Neural progenitor cell (in vitro differentiated cells): ENCODE results near the gene DSG1. TPM values are rescaled to one million over a fixed set of nuclear protein-coding genes. Genes with fewer than 3 reads are reported as not detected.

Experiments used
- DNase-seq: peaks from one replicate; pipeline ENCODE4 v3.0.0-alpha.2; 2016; ENCODE audit warnings: low spot score
- H2AFZ ChIP-seq: fragments of 200-600 bp; sonication (generic); replicated peaks from 2 replicates; pipeline ENCODE4 v1.6.1; 2016; ENCODE audit warnings: antibody characterized with exemption
- H3F3A ChIP-seq: fragments of 200-600 bp; sonication (generic); 2 replicates; pipeline ENCODE4 v1.6.1; 2016; ENCODE audit warnings: antibody characterized with exemption, low read depth
- H3K27ac ChIP-seq: fragments of 200-600 bp; sonication (generic); 2 replicates; pipeline ENCODE4 v1.5.1; 2016; ENCODE audit warnings: mild to moderate bottlenecking
- H3K27me3 ChIP-seq: fragments of 200-600 bp; sonication (generic); 2 replicates; pipeline ENCODE4 v1.6.1; 2016; ENCODE audit warnings: mild to moderate bottlenecking, moderate library complexity
- H3K36me3 ChIP-seq: fragments of 200-600 bp; sonication (generic); 2 replicates; pipeline ENCODE4 v1.5.1; 2016
- H3K4me1 ChIP-seq: fragments of 200-600 bp; sonication (generic); 2 replicates; pipeline ENCODE4 v1.6.1; 2016; ENCODE audit warnings: mixed run types
- H3K4me2 ChIP-seq: fragments of 200-600 bp; sonication (generic); 2 replicates; pipeline ENCODE4 v1.6.1; 2016
- H3K4me3 ChIP-seq: fragments of 200-600 bp; sonication (generic); 2 replicates; pipeline ENCODE4 v1.5.1; 2016
- H3K79me2 ChIP-seq: fragments of 200-600 bp; sonication (generic); 2 replicates; pipeline ENCODE4 v1.6.1; 2016; ENCODE audit warnings: low read depth
- H3K9ac ChIP-seq: fragments of 200-600 bp; sonication (generic); 2 replicates; pipeline ENCODE4 v1.6.1; 2016
- H3K9me3 ChIP-seq: fragments of 200-600 bp; sonication (generic); 2 replicates; pipeline ENCODE4 v1.5.1; 2016; ENCODE audit warnings: low read depth
- H4K20me1 ChIP-seq: fragments of 200-600 bp; sonication (generic); 2 replicates; pipeline ENCODE4 v1.6.1; 2016; ENCODE audit warnings: low read depth
- H3K27ac Mint-ChIP-seq: 3 replicates; pipeline ENCODE4 v1.8.0; 2021; ENCODE audit warnings: mixed read lengths
- H3K27me3 Mint-ChIP-seq: 2 replicates; pipeline ENCODE4 v1.8.0; 2022; ENCODE audit warnings: low read depth, mild to moderate bottlenecking, inconsistent platforms, moderate library complexity, mixed read lengths; ENCODE audit not compliant: insufficient read depth
- H3K36me3 Mint-ChIP-seq: 3 replicates; pipeline ENCODE4 v1.8.0; 2021; ENCODE audit warnings: mixed read lengths
- H3K4me1 Mint-ChIP-seq: 3 replicates; pipeline ENCODE4 v1.8.0; 2021; ENCODE audit warnings: mixed read lengths
- H3K4me3 Mint-ChIP-seq: 3 replicates; pipeline ENCODE4 v1.8.0; 2021; ENCODE audit warnings: mild to moderate bottlenecking, moderate library complexity, mixed read lengths
- H3K9me3 Mint-ChIP-seq: 3 replicates; pipeline ENCODE4 v1.8.0; 2020; ENCODE audit warnings: mixed read lengths
- CTCF ChIP-seq: fragments of 200-600 bp; sonication (generic); IDR thresholded peaks from 2 replicates; pipeline ENCODE4 v1.5.1; 2017; ENCODE audit warnings: antibody characterized with exemption, mild to moderate bottlenecking
- EZH2 ChIP-seq: fragments of 200-600 bp; sonication (generic); IDR thresholded peaks from 2 replicates; pipeline ENCODE4 v1.6.1; 2017; ENCODE audit warnings: antibody characterized with exemption, mild to moderate bottlenecking, moderate library complexity
- EZH2phosphoT487 ChIP-seq: fragments of 200-600 bp; sonication (generic); IDR thresholded peaks from 2 replicates; pipeline ENCODE4 v1.6.1; 2017; ENCODE audit warnings: antibody characterized with exemption
- total RNA-seq: library from RNA; depleted of rRNA; stranded (reverse); fragments of >200 nt; gene quantifications from 2 replicates; pipeline ENCODE4 v1.2.3, GENCODE V29; 2015; ENCODE audit warnings: low replicate concordance

The DSG1 gene
- not detected in 2 replicates for total RNA-seq

GRCh38 chr18:31317860-31318259 is at the start of gene DSG1:
Gene DSG1 (plus strand): TSS chr18:31318160. CDS start chr18:31318301, 141 bp downstream.
- Mint-ChIP-seq H3K4me1 (no peaks in the 10 kb centered on the region), H3K36me3 (no peaks in the 10 kb centered on the region), H3K4me3 (no peak within 1 kb of the TSS), H3K27ac (no peak within 1 kb of the TSS), H3K9me3 (no peaks in the 10 kb centered on the region), H3K27me3 (peaks cover 3% of the 10 kb centered on the region)
- TF ChIP-seq EZH2phosphoT487 (no peak), EZH2 (no peak), CTCF (no peak)
- H3K79me2 ChIP-seq = no peaks in the 10 kb centered on the region
- H3K4me3 ChIP-seq = no peak within 1 kb of the TSS
- no peak within 1 kb of the TSS for H3K9ac ChIP-seq
- H4K20me1 ChIP-seq = no peaks in the 10 kb centered on the region
- no peaks in the 10 kb centered on the region for H3K9me3 ChIP-seq
- no peaks in the 10 kb centered on the region for H3K36me3 ChIP-seq
- no peaks in the 10 kb centered on the region for H3K4me1 ChIP-seq
- no peaks in the 10 kb centered on the region for H3K27me3 ChIP-seq
- H3K4me2 ChIP-seq = no peak within 1 kb of the TSS
- DNase-seq = no peak
- H3F3A ChIP-seq = no peaks in the 10 kb centered on the region
- no peak within 1 kb of the TSS for H3K27ac ChIP-seq
- H2AFZ ChIP-seq = no peak within 1 kb of the TSS

GRCh38 chr18:31268985-31269406 is 49.0 kb upstream of the DSG1 start:
- H3K9ac ChIP-seq = no peak overlapping the region
- Mint-ChIP-seq H3K9me3 (no peaks in the 10 kb centered on the region), H3K27ac (no peak overlapping the region), H3K4me3 (no peak overlapping the region), H3K36me3 (no peaks in the 10 kb centered on the region), H3K4me1 (no peaks in the 10 kb centered on the region), H3K27me3 (no peaks in the 10 kb centered on the region)
- H3K4me3 ChIP-seq = no peak overlapping the region
- H3K27me3 ChIP-seq = no peaks in the 10 kb centered on the region
- no peaks in the 10 kb centered on the region for H3K79me2 ChIP-seq
- TF ChIP-seq CTCF (no peak), EZH2phosphoT487 (no peak), EZH2 (no peak)
- H2AFZ ChIP-seq = no peak overlapping the region
- H3K9me3 ChIP-seq = no peaks in the 10 kb centered on the region
- H3K4me1 ChIP-seq = no peaks in the 10 kb centered on the region
- no peaks in the 10 kb centered on the region for H4K20me1 ChIP-seq
- H3K36me3 ChIP-seq = no peaks in the 10 kb centered on the region
- no peaks in the 10 kb centered on the region for H3F3A ChIP-seq
- DNase-seq = no peak
- H3K27ac ChIP-seq = no peak overlapping the region
- no peak overlapping the region for H3K4me2 ChIP-seq

GRCh38 chr18:31269566-31269965 is 48.4 kb upstream of the DSG1 start:
- Mint-ChIP-seq H3K27me3 (no peaks in the 10 kb centered on the region), H3K27ac (no peak overlapping the region), H3K4me3 (no peak overlapping the region)

More at GRCh38 chr18:31269566-31269965, 48.4 kb upstream of the DSG1 start:
- Histone ChIP-seq H3K79me2 (no peaks in the 10 kb centered on the region), H3K27ac (no peak overlapping the region), H3K9me3 (no peaks in the 10 kb centered on the region), H3K36me3 (no peaks in the 10 kb centered on the region), H3K4me3 (no peak overlapping the region), H3K27me3 (no peaks in the 10 kb centered on the region), H3F3A (no peaks in the 10 kb centered on the region), H3K9ac (no peak overlapping the region), H3K4me2 (no peak overlapping the region), H4K20me1 (no peaks in the 10 kb centered on the region), H3K4me1 (no peaks in the 10 kb centered on the region), H2AFZ (no peak overlapping the region)
- DNase-seq = no peak
- Mint-ChIP-seq H3K9me3 (no peaks in the 10 kb centered on the region), H3K36me3 (no peaks in the 10 kb centered on the region), H3K4me1 (no peaks in the 10 kb centered on the region)
- TF ChIP-seq EZH2 = no peak
- TF ChIP-seq EZH2phosphoT487 = no peak
- TF ChIP-seq CTCF = no peak
